Subcutaneous adipose tissue (tissue), 4 donors: ENCODE data around the gene GMPR2. TPM values are rescaled to one million over a fixed set of nuclear protein-coding genes. Genes with fewer than 3 reads are reported as not detected.

Source experiments
- small RNA-seq: library from RNA; depleted of rRNA; stranded (forward); fragments of <200 nt; gene quantifications from one replicate; pipeline ENCODE3, GENCODE V24; 2016
- total RNA-seq, 4 donors: library from RNA; depleted of rRNA; stranded (reverse); fragments of >200 nt; gene quantifications; one replicate each; pipeline ENCODE4 v1.1.0, GENCODE V29; 2016
- TF ChIP-seq, protein P1 (sequence below): fragments of 450-650 bp; IDR thresholded peaks from one replicate; pipeline ENCODE4 v1.5.1; 2016; ENCODE audit warnings: low read depth, mild to moderate bottlenecking, control low read depth, antibody characterized with exemption, moderate library complexity

Gene GMPR2
- total RNA-seq, 4 donors from 2014 or later: 31.3 to 75.5 (median 54.3) TPM

DNA sequence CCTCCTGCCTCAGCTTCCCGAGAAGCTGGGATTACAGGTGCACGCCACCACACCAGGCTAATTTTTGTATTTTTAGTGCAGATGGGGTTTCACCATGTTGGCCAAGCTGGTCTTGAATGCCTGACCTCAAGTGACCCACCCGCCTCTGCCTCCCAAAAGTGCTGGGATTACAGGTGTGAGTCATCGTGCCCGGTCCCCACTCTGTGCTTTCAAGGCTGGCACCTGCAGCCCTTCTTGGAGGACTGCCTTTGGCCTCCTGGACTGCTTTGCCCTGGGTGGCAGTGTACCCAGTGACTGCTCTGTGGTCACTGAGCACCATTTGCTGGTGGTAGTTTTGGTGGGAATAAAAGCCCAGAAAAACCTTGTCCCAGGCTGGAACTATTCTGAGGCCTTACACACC is 54.3 kb downstream of the GMPR2 start:
- TF ChIP-seq, protein P1, sequence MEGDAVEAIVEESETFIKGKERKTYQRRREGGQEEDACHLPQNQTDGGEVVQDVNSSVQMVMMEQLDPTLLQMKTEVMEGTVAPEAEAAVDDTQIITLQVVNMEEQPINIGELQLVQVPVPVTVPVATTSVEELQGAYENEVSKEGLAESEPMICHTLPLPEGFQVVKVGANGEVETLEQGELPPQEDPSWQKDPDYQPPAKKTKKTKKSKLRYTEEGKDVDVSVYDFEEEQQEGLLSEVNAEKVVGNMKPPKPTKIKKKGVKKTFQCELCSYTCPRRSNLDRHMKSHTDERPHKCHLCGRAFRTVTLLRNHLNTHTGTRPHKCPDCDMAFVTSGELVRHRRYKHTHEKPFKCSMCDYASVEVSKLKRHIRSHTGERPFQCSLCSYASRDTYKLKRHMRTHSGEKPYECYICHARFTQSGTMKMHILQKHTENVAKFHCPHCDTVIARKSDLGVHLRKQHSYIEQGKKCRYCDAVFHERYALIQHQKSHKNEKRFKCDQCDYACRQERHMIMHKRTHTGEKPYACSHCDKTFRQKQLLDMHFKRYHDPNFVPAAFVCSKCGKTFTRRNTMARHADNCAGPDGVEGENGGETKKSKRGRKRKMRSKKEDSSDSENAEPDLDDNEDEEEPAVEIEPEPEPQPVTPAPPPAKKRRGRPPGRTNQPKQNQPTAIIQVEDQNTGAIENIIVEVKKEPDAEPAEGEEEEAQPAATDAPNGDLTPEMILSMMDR: no peak

Small RNA genes lying within 50 kb of the gene (small RNA-seq; reads per million reads assigned to genes)
- gene AL136295.4: not detected
- gene CHMP4A: not detected
- gene MDP1: not detected

Other genes starting within 250 kb of the GMPR2 start
- 10 to 100 TPM; 13.9 to 26.4 (median 20.9) TPM for gene DHRS4L2, start 244.0 kb upstream of the GMPR2 start, total RNA-seq
- gene CARMIL3, start 180.9 kb upstream of the GMPR2 start, total RNA-seq: under 1 TPM in 3 of 4 donors, not detected in 1; 0.17 to 0.33 (median 0.22) TPM
- not detected for gene CPNE6, start 161.4 kb upstream of the GMPR2 start, total RNA-seq
- gene PCK2, start 138.6 kb upstream of the GMPR2 start, total RNA-seq: 100 to 1,000 TPM in 1 of 4 donors, 10 to 100 TPM in 3; 24.0 to 125 (median 53.1) TPM
- gene DCAF11, start 118.2 kb upstream of the GMPR2 start, total RNA-seq: 10 to 100 TPM; 39.6 to 83.5 (median 53.2) TPM
- 1 to 10 TPM in 3 of 4 donors, not detected in 1; 1.0 to 3.0 (median 1.1) TPM for gene NRL, start 118.0 kb upstream of the GMPR2 start, total RNA-seq
- under 1 TPM in 1 of 4 donors, not detected in 3; 0.68 TPM for gene FITM1, start 102.3 kb upstream of the GMPR2 start, total RNA-seq
- gene PSME1, start 96.7 kb upstream of the GMPR2 start, total RNA-seq: 100 to 1,000 TPM in 2 of 4 donors, 10 to 100 TPM in 2; 89.6 to 110 (median 99.7) TPM
- gene EMC9, start 91.3 kb upstream of the GMPR2 start, total RNA-seq: 10 to 100 TPM in 2 of 4 donors, 1 to 10 TPM in 2; 6.7 to 16.3 (median 11.6) TPM
- gene PSME2, start 86.3 kb upstream of the GMPR2 start, total RNA-seq: 10 to 100 TPM; 34.5 to 42.8 (median 39.5) TPM
- gene RNF31, start 85.4 kb upstream of the GMPR2 start, total RNA-seq: 10 to 100 TPM; 21.7 to 54.8 (median 27.4) TPM
- gene IRF9, start 71.7 kb upstream of the GMPR2 start, total RNA-seq: 10 to 100 TPM; 31.6 to 83.1 (median 55.9) TPM
- 10 to 100 TPM in 1 of 4 donors, 1 to 10 TPM in 3; 3.1 to 27.7 (median 5.5) TPM for gene REC8, start 60.8 kb upstream of the GMPR2 start, total RNA-seq
- gene IPO4, start 44.1 kb upstream of the GMPR2 start, total RNA-seq: 10 to 100 TPM; 12.1 to 60.0 (median 17.3) TPM
- 10 to 100 TPM; 36.7 to 46.6 (median 41.5) TPM for gene TM9SF1, start 37.5 kb upstream of the GMPR2 start, total RNA-seq
- gene TSSK4, start 27.2 kb upstream of the GMPR2 start, total RNA-seq: not detected
- gene CHMP4A, start 19.4 kb upstream of the GMPR2 start, total RNA-seq: 100 to 1,000 TPM in 2 of 4 donors, 10 to 100 TPM in 2; 54.1 to 114 (median 82.3) TPM
- gene MDP1, start 16.9 kb upstream of the GMPR2 start, total RNA-seq: 10 to 100 TPM; 14.3 to 30.3 (median 24.1) TPM
- 100 to 1,000 TPM; 106 to 156 (median 122) TPM for gene NEDD8, start 562 bp upstream of the GMPR2 start, total RNA-seq
- 10 to 100 TPM; 46.1 to 68.0 (median 58.3) TPM for gene TINF2, start 9.7 kb downstream of the GMPR2 start, total RNA-seq
- gene TGM1, start 30.2 kb downstream of the GMPR2 start, total RNA-seq: 1 to 10 TPM in 1 of 4 donors, under 1 TPM in 2, not detected in 1; 0.49 to 1.3 (median 0.85) TPM
- gene RABGGTA, start 38.7 kb downstream of the GMPR2 start, total RNA-seq: 10 to 100 TPM; 11.9 to 34.9 (median 22.6) TPM
- 10 to 100 TPM; 22.7 to 33.0 (median 28.6) TPM for gene DHRS1, start 66.9 kb downstream of the GMPR2 start, total RNA-seq
- 10 to 100 TPM; 14.3 to 19.4 (median 15.1) TPM for gene NOP9, start 66.9 kb downstream of the GMPR2 start, total RNA-seq
- 10 to 100 TPM in 2 of 4 donors, 1 to 10 TPM in 2; 5.2 to 14.3 (median 10.3) TPM for gene CIDEB, start 75.0 kb downstream of the GMPR2 start, total RNA-seq
- 10 to 100 TPM in 1 of 4 donors, 1 to 10 TPM in 3; 2.0 to 11.9 (median 6.4) TPM for gene LTB4R2, start 77.2 kb downstream of the GMPR2 start, total RNA-seq
- gene LTB4R, start 78.6 kb downstream of the GMPR2 start, total RNA-seq: 10 to 100 TPM in 1 of 4 donors, 1 to 10 TPM in 3; 4.2 to 10.9 (median 7.5) TPM
- gene ADCY4, start 102.1 kb downstream of the GMPR2 start, total RNA-seq: 100 to 1,000 TPM in 1 of 4 donors, 10 to 100 TPM in 3; 16.5 to 103 (median 28.8) TPM
- 10 to 100 TPM; 10.3 to 14.3 (median 12.3) TPM for gene RIPK3, start 107.1 kb downstream of the GMPR2 start, total RNA-seq
- gene NFATC4, start 135.3 kb downstream of the GMPR2 start, total RNA-seq: 10 to 100 TPM; 20.9 to 33.5 (median 26.1) TPM
- gene NYNRIN, start 166.1 kb downstream of the GMPR2 start, total RNA-seq: 10 to 100 TPM in 1 of 4 donors, 1 to 10 TPM in 3; 4.7 to 14.5 (median 7.8) TPM
- 1 to 10 TPM; 2.7 to 6.4 (median 4.0) TPM for gene CBLN3, start 196.7 kb downstream of the GMPR2 start, total RNA-seq
- gene KHNYN, start 197.0 kb downstream of the GMPR2 start, total RNA-seq: 10 to 100 TPM; 29.5 to 81.8 (median 57.2) TPM
- 10 to 100 TPM; 24.5 to 39.7 (median 27.6) TPM for gene SDR39U1, start 209.8 kb downstream of the GMPR2 start, total RNA-seq